HFFc6 (cell line): ENCODE results near the gene HES6. TPM values are rescaled to one million over a fixed set of nuclear protein-coding genes. Genes with fewer than 3 reads are reported as not detected.

ENCODE experiments used
- DNase-seq: peaks from one replicate; pipeline ENCODE4 v3.0.0-alpha.2; 2018
- H3K27ac Mint-ChIP-seq: 2 replicates; pipeline ENCODE4 v1.8.0; 2020; ENCODE audit warnings: mild to moderate bottlenecking, mixed read lengths
- H3K27me3 Mint-ChIP-seq: 2 replicates; pipeline ENCODE4 v1.8.0; 2021; ENCODE audit warnings: mild to moderate bottlenecking, moderate library complexity, mixed read lengths; ENCODE audit not compliant: insufficient read depth
- H3K36me3 Mint-ChIP-seq: 2 replicates; pipeline ENCODE4 v1.8.0; 2021; ENCODE audit warnings: low read depth, mixed read lengths
- H3K4me1 Mint-ChIP-seq: 2 replicates; pipeline ENCODE4 v1.8.0; 2020; ENCODE audit warnings: low read depth, mixed read lengths
- H3K4me3 Mint-ChIP-seq: 2 replicates; pipeline ENCODE4 v1.8.0; 2020; ENCODE audit warnings: mild to moderate bottlenecking, moderate library complexity, mixed read lengths
- H3K9me3 Mint-ChIP-seq: 2 replicates; pipeline ENCODE4 v1.8.0; 2020; ENCODE audit warnings: mild to moderate bottlenecking, mixed read lengths
- CTCF ChIP-seq: fragments of 200-600 bp; sonication (generic); IDR thresholded peaks from 2 replicates; pipeline ENCODE4 v1.5.0; 2021; ENCODE audit warnings: antibody characterized with exemption, mild to moderate bottlenecking
- total RNA-seq, 6 experiments: library from RNA; stranded (reverse); fragmentation: NEBNext Ultra II Directional; extraction: Animal tissue kit (Norgen Biotek cat#: 25700); gene quantifications; 2 replicates in 1 of 6; 3 replicates in 5 of 6; pipeline ENCODE4 v1.2.3, GENCODE V29; 2021

HES6 gene
- total RNA-seq, 6 experiments from 2014 or later, result 0.47 to 1.0 (median 0.82) TPM

GRCh38 chr2:238282861-238283738, 43.3 kb upstream of the HES6 start:
- no peak for DNase-seq
- Mint-ChIP-seq H3K4me3 (no peak overlapping the region), H3K27ac (peak overlapping the region; percentile 56; the same call in 1 of the 2 replicates), H3K9me3 (no peaks in the 10 kb centered on the region), H3K27me3 (peaks cover 11% of the 10 kb centered on the region), H3K4me1 (peaks cover 29% of the 10 kb centered on the region), H3K36me3 (no peaks in the 10 kb centered on the region)
- no peak for TF ChIP-seq CTCF

GRCh38 chr2:238281826-238282480, 42.1 kb upstream of the HES6 start:
- Mint-ChIP-seq H3K4me3 (no peak overlapping the region), H3K36me3 (no peaks in the 10 kb centered on the region), H3K9me3 (no peaks in the 10 kb centered on the region), H3K4me1 (peaks cover 20% of the 10 kb centered on the region), H3K27ac (no peak overlapping the region), H3K27me3 (peaks cover 11% of the 10 kb centered on the region)
- no peak for DNase-seq
- TF ChIP-seq CTCF, result no peak

GRCh38 chr2:238280083-238280825, 40.4 kb upstream of the HES6 start:
- Mint-ChIP-seq H3K27me3 (peaks cover 6% of the 10 kb centered on the region), H3K27ac (no peak overlapping the region), H3K4me1 (peaks cover 3% of the 10 kb centered on the region), H3K36me3 (no peaks in the 10 kb centered on the region), H3K9me3 (no peaks in the 10 kb centered on the region), H3K4me3 (no peak overlapping the region)
- DNase-seq, result no peak
- TF ChIP-seq CTCF, result no peak

- Mint-ChIP-seq H3K27ac (no peak overlapping the region), H3K4me3 (no peak overlapping the region), H3K9me3 (no peaks in the 10 kb centered on the region), H3K4me1 (no peaks in the 10 kb centered on the region), H3K36me3 (no peaks in the 10 kb centered on the region), H3K27me3 (peaks cover 9% of the 10 kb centered on the region)
- DNase-seq, result no peak
- TF ChIP-seq CTCF, result no peak
Observed at GRCh38 chr2:238279324-238279682, 39.5 kb upstream of the HES6 start.

- H3K4me3 Mint-ChIP-seq, result no peak overlapping the region
- DNase-seq, result no peak
- no peak for TF ChIP-seq CTCF
- H3K36me3 Mint-ChIP-seq, result no peaks in the 10 kb centered on the region
- H3K27me3 Mint-ChIP-seq, result peaks cover 9% of the 10 kb centered on the region
- no peaks in the 10 kb centered on the region for H3K4me1 Mint-ChIP-seq
- H3K27ac Mint-ChIP-seq, result no peak overlapping the region
- no peaks in the 10 kb centered on the region for H3K9me3 Mint-ChIP-seq
Observed at GRCh38 chr2:238278626-238279323, 38.9 kb upstream of the HES6 start.
